GM18867 (cell line): ENCODE measurements around the gene MAGEB2.
"Not testable (repeated sequence)": the region's sequence is repeated elsewhere in the genome, so short reads cannot be mapped to it uniquely, and the experiment has no call there.

ENCODE experiments used
- ATAC-seq: cut with Tn5 transposase; IDR thresholded peaks from one replicate; pipeline ENCODE4 v1.9.1; 2021; ENCODE audit warnings: mild to moderate bottlenecking, moderate library complexity; ENCODE audit not compliant: unreplicated experiment

MAGEB2 gene

GRCh38 chrX:30215357-30215843, at the start of gene MAGEB2:
TSS of gene MAGEB2 (plus strand) at chrX:30215563. CDS start at chrX:30218581, 3,018 bp downstream.
- no peak for ATAC-seq

GRCh38 chrX:30170900-30171299, 44.5 kb upstream of the MAGEB2 start:
- no peak for ATAC-seq

GRCh38 chrX:30181353-30181752, 34.0 kb upstream of the MAGEB2 start:
- peak; percentile 92 for ATAC-seq

GRCh38 chrX:30183554-30183953, 31.8 kb upstream of the MAGEB2 start:
- no peak for ATAC-seq

- no peak for ATAC-seq
Measured at GRCh38 chrX:30190426-30190825, 24.9 kb upstream of the MAGEB2 start.

GRCh38 chrX:30193910-30194309, 21.5 kb upstream of the MAGEB2 start:
- not testable (repeated sequence) for ATAC-seq

GRCh38 chrX:30196322-30196721, 19.0 kb upstream of the MAGEB2 start:
- ATAC-seq = peak; percentile 80

- ATAC-seq = no peak
Measured at GRCh38 chrX:30212172-30212571, 3.2 kb upstream of the MAGEB2 start.

- no peak for ATAC-seq
Measured at GRCh38 chrX:30217465-30217864, 2.1 kb downstream of the MAGEB2 start.

GRCh38 chrX:30219372-30219771, 4.0 kb downstream of the MAGEB2 start:
- ATAC-seq = no peak

- ATAC-seq = no peak
Measured at GRCh38 chrX:30220661-30221060, 5.3 kb downstream of the MAGEB2 start.

- ATAC-seq = no peak
Measured at GRCh38 chrX:30224536-30224935, 9.2 kb downstream of the MAGEB2 start.

- ATAC-seq = no peak
Measured at GRCh38 chrX:30228526-30228925, 13.2 kb downstream of the MAGEB2 start.

- ATAC-seq = no peak
Measured at GRCh38 chrX:30230395-30230794, 15.0 kb downstream of the MAGEB2 start, which contains the start of gene MAGEB3. TSS of gene MAGEB3 (plus strand) at chrX:30230657. CDS start at chrX:30235925, 5,268 bp downstream.

- ATAC-seq = peak; percentile 52
Measured at GRCh38 chrX:30241724-30242415, 26.5 kb downstream of the MAGEB2 start, which contains the start of gene MAGEB4. TSS of gene MAGEB4 (plus strand) at chrX:30242000. CDS start at chrX:30242136, 136 bp downstream.

GRCh38 chrX:30246769-30247489, 31.6 kb downstream of the MAGEB2 start, which contains the start of gene MAGEB1:
TSS of gene MAGEB1 (plus strand) at chrX:30247146. CDS start at chrX:30250494, 3,348 bp downstream.
- ATAC-seq = peak; percentile 35

GRCh38 chrX:30248854-30249253, 33.5 kb downstream of the MAGEB2 start:
- ATAC-seq = peak; percentile 64

GRCh38 chrX:30253257-30253656, 37.9 kb downstream of the MAGEB2 start:
- peak; percentile 76 for ATAC-seq

GRCh38 chrX:30259927-30260326, 44.6 kb downstream of the MAGEB2 start:
- no peak for ATAC-seq

GRCh38 chrX:30261012-30261411, 45.6 kb downstream of the MAGEB2 start:
- no peak for ATAC-seq

GRCh38 chrX:30262763-30263162, 47.4 kb downstream of the MAGEB2 start:
- no peak for ATAC-seq
